HPDE6-E6E7 (cell line): ENCODE measurements around the gene S100PBP.
A peak's percentile ranks its signal among the peaks of the same experiment; 100 is the strongest.
"Not testable (repeated sequence)": the region's sequence is repeated elsewhere in the genome, so short reads cannot be mapped to it uniquely, and the experiment has no call there.

ENCODE experiments used
- DNase-seq: peaks from one replicate; pipeline ENCODE4 v3.0.0; 2011; ENCODE audit warnings: missing footprints; ENCODE audit errors: extremely low spot score

Gene S100PBP

GRCh38 chr1:32784817-32785216 lies 32.6 kb upstream of the S100PBP start:
- DNase-seq = no peak

GRCh38 chr1:32786856-32787255 lies 30.6 kb upstream of the S100PBP start:
- DNase-seq = no peak

GRCh38 chr1:32789356-32789755 lies 28.1 kb upstream of the S100PBP start:
- peak; percentile 59 for DNase-seq

GRCh38 chr1:32791881-32792280 lies 25.6 kb upstream of the S100PBP start:
- no peak for DNase-seq

- not testable (repeated sequence) for DNase-seq
These were observed 21.7 kb upstream of the S100PBP start for GRCh38 chr1:32795763-32796162.

- DNase-seq = no peak
These were observed 20.0 kb upstream of the S100PBP start for GRCh38 chr1:32797456-32797855.

- DNase-seq = no peak
These were observed 19.3 kb upstream of the S100PBP start for GRCh38 chr1:32798191-32798590.

- no peak for DNase-seq
These were observed 18.6 kb upstream of the S100PBP start for GRCh38 chr1:32798679-32799416.

GRCh38 chr1:32801096-32801715 lies 16.2 kb upstream of the S100PBP start:
- DNase-seq = no peak

- not testable (repeated sequence) for DNase-seq
These were observed 13.0 kb upstream of the S100PBP start for GRCh38 chr1:32804460-32804859.

GRCh38 chr1:32806290-32806689 lies 11.2 kb upstream of the S100PBP start:
- DNase-seq = no peak

- no peak for DNase-seq
These were observed 10.4 kb upstream of the S100PBP start for GRCh38 chr1:32806910-32807523.

GRCh38 chr1:32808580-32808979 lies 8.9 kb upstream of the S100PBP start:
- no peak for DNase-seq

- DNase-seq = no peak
These were observed 7.1 kb upstream of the S100PBP start for GRCh38 chr1:32810358-32810757.

GRCh38 chr1:32811265-32811664 lies 6.2 kb upstream of the S100PBP start:
- DNase-seq = no peak

- DNase-seq = no peak
These were observed 5.5 kb upstream of the S100PBP start for GRCh38 chr1:32811917-32812316.

GRCh38 chr1:32813941-32814739 lies 3.3 kb upstream of the S100PBP start:
- DNase-seq = no peak

- peak; percentile 66 for DNase-seq
These were observed 736 bp upstream of the S100PBP start for GRCh38 chr1:32816676-32817158.

GRCh38 chr1:32817815-32818786 lies 648 bp downstream of the S100PBP start:
- peak; percentile 36 for DNase-seq

- no peak for DNase-seq
These were observed 1.5 kb downstream of the S100PBP start for GRCh38 chr1:32818804-32819541.
